Measurements from ENCODE around the gene ASPDH.

- no peak for TF ChIP-seq RCOR1 (IDR thresholded peaks at IDR 0.05; ENCODE audit: insufficient replicate concordance, low read length)
- TF ChIP-seq MAZ (IDR thresholded peaks at IDR 0.05; ENCODE audit: borderline replicate concordance, low read depth, low read length): no peak
- no peak for TF ChIP-seq CTCF (conservative IDR thresholded peaks at IDR 0.05; ENCODE audit: low read depth, low read length)
- no peak for TF ChIP-seq NFE2L2 (IDR thresholded peaks at IDR 0.05; ENCODE audit: low read depth, low read length)
- no peak for TF ChIP-seq BHLHE40 (IDR thresholded peaks at IDR 0.05; ENCODE audit: low read depth, low read length)
- TF ChIP-seq RFX5 (IDR thresholded peaks at IDR 0.05; ENCODE audit: low read depth, low read length): no peak
- no peak for TF ChIP-seq POLR2A (IDR thresholded peaks at IDR 0.05; ENCODE audit: low read depth, low read length)
- TF ChIP-seq CEBPB (IDR thresholded peaks at IDR 0.05; ENCODE audit: low read depth, low read length): no peak
- TF ChIP-seq RAD21 (IDR thresholded peaks at IDR 0.05; ENCODE audit: low read length): no peak
- no peak for TF ChIP-seq FOS (IDR thresholded peaks at IDR 0.05; ENCODE audit: low read depth, low read length)
Observed at GRCh38 chr19:50476907-50477238, 36.8 kb downstream of the ASPDH start.
